Tibial nerve (tissue), 4 donors: ENCODE measurements around the gene PGAP6. TPM values are rescaled to one million over a fixed set of nuclear protein-coding genes. Genes with fewer than 3 reads are reported as not detected.

Experiments
- DNase-seq, 2 donors: peaks; one replicate each; pipeline ENCODE4 v3.0.0-alpha.2; 2019; ENCODE audit warnings: low spot score in 2 of 2
- H3K27ac ChIP-seq, 4 donors: fragments of 200-600 bp; sonication (generic) in 3 of 4; one replicate each; pipeline ENCODE4 v1.5.1; 2017 to 2019; ENCODE audit warnings: mild to moderate bottlenecking in 1 of 4
- H3K27me3 ChIP-seq, 2 donors: fragments of 200-600 bp; sonication (generic) in 1 of 2; one replicate each; pipeline versions ENCODE4 v1.5.1 to v1.6.0; 2017 to 2019
- H3K36me3 ChIP-seq, 3 donors: fragments of 200-600 bp; sonication (generic); one replicate each; pipeline ENCODE4 v1.5.1; 2018 to 2019
- H3K4me1 ChIP-seq, 4 donors: fragments of 200-600 bp; sonication (generic) in 3 of 4; one replicate each; pipeline ENCODE4 v1.5.1; 2017 to 2019
- H3K4me3 ChIP-seq, 4 donors: fragments of 200-600 bp; sonication (generic) in 3 of 4; one replicate each; pipeline ENCODE4 v1.5.1; 2017 to 2019; ENCODE audit warnings: mild to moderate bottlenecking in 1 of 4, moderate library complexity in 1 of 4
- H3K9me3 ChIP-seq, 4 donors: fragments of 200-600 bp; sonication (generic) in 3 of 4; one replicate each; pipeline ENCODE4 v1.5.1; 2017 to 2019
- EP300 ChIP-seq, 2 donors: sonication (generic); formaldehyde crosslinking; IDR thresholded peaks; one replicate each; pipeline ENCODE4 v1.6.1; 2017; ENCODE audit warnings: antibody characterized with exemption in 2 of 2, mild to moderate bottlenecking in 1 of 2
- POLR2A ChIP-seq, 2 donors: fragments of 450-650 bp; IDR thresholded peaks; one replicate each; pipeline ENCODE4 v1.6.1; 2017; ENCODE audit warnings: antibody characterized with exemption in 2 of 2, mild to moderate bottlenecking in 2 of 2, moderate library complexity in 2 of 2
- WGBS, 2 donors: methylation state at CpG; one replicate each; pipeline ENCODE4 v1.1.5; 2018; 5-methylcytosine and 5-hydroxymethylcytosine counted together
- total RNA-seq, 4 donors: library from RNA; depleted of rRNA; stranded (reverse); fragments of >200 nt; gene quantifications; one replicate each; pipeline ENCODE4 v1.1.0, GENCODE V29; 2016
- TF ChIP-seq, protein P1 (sequence below), 5 experiments: fragments of 200-600 bp in 3 of 5; fragments of 450-650 bp in 2 of 5; sonication (generic) in 3 of 5; IDR thresholded peaks; one replicate each; pipeline ENCODE4 v1.5.1; 2016 to 2019; ENCODE audit warnings: antibody characterized with exemption in 5 of 5, mild to moderate bottlenecking in 3 of 5, moderate library complexity in 2 of 5

Gene PGAP6
- total RNA-seq, 4 donors from 2014 or later = 22.7 to 69.3 (median 36.7) TPM

DNA sequence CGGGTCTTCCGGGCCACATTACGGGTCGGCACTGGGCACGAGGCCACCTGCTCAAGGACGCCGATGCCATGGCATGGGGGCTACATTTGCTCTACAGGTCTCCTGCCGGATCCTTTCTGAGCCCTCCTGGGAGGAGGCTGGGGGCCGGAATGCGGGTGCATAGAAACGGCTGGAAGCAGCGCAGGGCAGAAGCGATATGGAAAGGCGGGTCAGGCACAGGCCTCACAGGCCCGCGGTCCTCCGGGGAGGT is 57.7 kb downstream of the PGAP6 start:
- WGBS, 2 donors = 85 to 87% methylated on average over 13 to 17 of the region's 17 CpGs
- Histone ChIP-seq H3K27me3 (no peaks in the 10 kb centered on the region), H3K36me3 (peaks cover 0 to 5% (median 0%) of the 10 kb centered on the region in 3 donors), H3K4me1 (peaks cover 0 to 37% (median 22%) of the 10 kb centered on the region in 4 donors), H3K27ac (no peak overlapping the region), H3K4me3 (no peak overlapping the region), H3K9me3 (no peaks in the 10 kb centered on the region)
- DNase-seq = no peak
- TF ChIP-seq, protein P1, sequence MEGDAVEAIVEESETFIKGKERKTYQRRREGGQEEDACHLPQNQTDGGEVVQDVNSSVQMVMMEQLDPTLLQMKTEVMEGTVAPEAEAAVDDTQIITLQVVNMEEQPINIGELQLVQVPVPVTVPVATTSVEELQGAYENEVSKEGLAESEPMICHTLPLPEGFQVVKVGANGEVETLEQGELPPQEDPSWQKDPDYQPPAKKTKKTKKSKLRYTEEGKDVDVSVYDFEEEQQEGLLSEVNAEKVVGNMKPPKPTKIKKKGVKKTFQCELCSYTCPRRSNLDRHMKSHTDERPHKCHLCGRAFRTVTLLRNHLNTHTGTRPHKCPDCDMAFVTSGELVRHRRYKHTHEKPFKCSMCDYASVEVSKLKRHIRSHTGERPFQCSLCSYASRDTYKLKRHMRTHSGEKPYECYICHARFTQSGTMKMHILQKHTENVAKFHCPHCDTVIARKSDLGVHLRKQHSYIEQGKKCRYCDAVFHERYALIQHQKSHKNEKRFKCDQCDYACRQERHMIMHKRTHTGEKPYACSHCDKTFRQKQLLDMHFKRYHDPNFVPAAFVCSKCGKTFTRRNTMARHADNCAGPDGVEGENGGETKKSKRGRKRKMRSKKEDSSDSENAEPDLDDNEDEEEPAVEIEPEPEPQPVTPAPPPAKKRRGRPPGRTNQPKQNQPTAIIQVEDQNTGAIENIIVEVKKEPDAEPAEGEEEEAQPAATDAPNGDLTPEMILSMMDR (IDR thresholded peaks at IDR 0.05) = no peak
- TF ChIP-seq POLR2A (IDR thresholded peaks at IDR 0.05) (no peak), EP300 (IDR thresholded peaks at IDR 0.05) (no peak)

DNA sequence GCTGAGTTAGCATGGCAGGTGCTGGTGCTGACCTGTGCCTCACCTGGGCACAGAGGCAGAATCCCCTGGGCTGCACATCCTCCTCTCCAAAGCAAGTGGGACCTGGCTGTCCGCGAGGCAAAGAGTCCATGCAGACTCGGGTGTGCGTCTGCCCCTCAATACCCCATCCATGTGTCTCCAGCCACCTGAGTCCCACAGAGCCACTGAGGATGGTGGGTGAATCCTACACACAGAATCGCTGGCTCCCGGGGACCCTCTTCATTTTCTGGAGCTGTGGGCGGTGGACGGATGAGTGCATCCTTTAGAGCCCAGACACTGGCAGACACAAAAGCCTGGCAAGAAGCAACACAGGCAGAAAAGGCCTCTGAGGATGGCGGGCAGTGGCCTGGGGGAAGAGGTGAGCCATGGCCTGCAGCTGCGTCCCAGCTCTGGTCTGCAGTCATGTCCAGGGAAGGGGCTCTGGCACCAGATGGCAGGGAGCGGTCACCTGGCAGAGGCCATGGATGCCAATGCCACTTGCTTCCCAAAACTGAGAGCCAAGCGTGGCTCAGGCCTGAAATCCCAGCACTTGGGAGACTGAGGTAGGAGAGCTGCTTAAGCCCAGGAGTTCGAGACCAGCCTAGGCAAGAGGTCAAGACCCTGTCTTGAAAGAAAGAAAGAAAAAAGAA is 59.2 kb downstream of the PGAP6 start:
- WGBS, 2 donors = 84 to 85% methylated on average over 13 of the region's 13 CpGs
- no peaks in the 10 kb centered on the region for H3K27me3 ChIP-seq
- H3K4me1 ChIP-seq = peaks cover 0 to 28% (median 16%) of the 10 kb centered on the region in 4 donors
- DNase-seq = no peak
- TF ChIP-seq, protein P1 (IDR thresholded peaks at IDR 0.05) = no peak
- TF ChIP-seq POLR2A (IDR thresholded peaks at IDR 0.05) = no peak
- TF ChIP-seq EP300 (IDR thresholded peaks at IDR 0.05) = no peak
- H3K27ac ChIP-seq = no peak overlapping the region
- no peaks in the 10 kb centered on the region for H3K9me3 ChIP-seq
- no peak overlapping the region for H3K4me3 ChIP-seq
- peaks cover 0 to 14% (median 0%) of the 10 kb centered on the region in 3 donors for H3K36me3 ChIP-seq

DNA sequence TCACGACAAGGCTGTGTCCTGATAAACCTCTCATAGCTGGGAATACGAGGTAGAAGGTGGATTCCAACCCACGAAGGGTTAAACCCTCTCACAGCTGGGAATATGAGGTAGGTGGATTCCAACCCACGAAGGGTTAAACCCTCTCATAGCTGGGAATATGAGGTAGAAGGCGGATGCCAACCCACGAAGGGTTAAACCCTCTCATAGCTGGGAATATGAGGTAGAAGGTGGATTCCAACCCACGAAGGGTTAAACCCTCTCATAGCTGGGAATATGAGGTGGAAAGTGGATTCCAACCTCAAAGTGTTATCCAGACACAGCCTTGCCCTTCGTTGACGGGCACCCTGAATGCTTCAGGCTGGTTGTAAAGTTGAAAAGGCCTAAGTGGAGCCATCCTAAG is 60.2 kb downstream of the PGAP6 start:
- DNase-seq = no peak
- TF ChIP-seq POLR2A (IDR thresholded peaks at IDR 0.05) (no peak), EP300 (IDR thresholded peaks at IDR 0.05) (no peak)
- TF ChIP-seq, protein P1 (IDR thresholded peaks at IDR 0.05) = no peak
- WGBS, 2 donors = 63 to 69% methylated on average over 9 of the region's 9 CpGs
- no peaks in the 10 kb centered on the region for H3K27me3 ChIP-seq
- H3K4me3 ChIP-seq = no peak overlapping the region
- no peak overlapping the region for H3K27ac ChIP-seq
- H3K4me1 ChIP-seq = peaks cover 0 to 17% (median 8%) of the 10 kb centered on the region in 4 donors
- peaks cover 0 to 20% (median 0%) of the 10 kb centered on the region in 3 donors for H3K36me3 ChIP-seq
- H3K9me3 ChIP-seq = no peaks in the 10 kb centered on the region

Other genes starting within 250 kb of the PGAP6 start
- gene NPRL3, start 243.3 kb downstream of the PGAP6 start, total RNA-seq = 10 to 100 TPM; 32.1 to 40.8 (median 36.7) TPM
- gene HBZ, start 229.3 kb downstream of the PGAP6 start, total RNA-seq = not detected
- 1 to 10 TPM in 1 of 4 donors, not detected in 3; 3.3 TPM for gene HBM, start 216.0 kb downstream of the PGAP6 start, total RNA-seq
- gene HBA2, start 209.1 kb downstream of the PGAP6 start, total RNA-seq = 100 to 1,000 TPM in 2 of 4 donors, 10 to 100 TPM in 2; 10.1 to 495 (median 102) TPM
- gene HBA1, start 205.3 kb downstream of the PGAP6 start, total RNA-seq = 100 to 1,000 TPM in 1 of 4 donors, 10 to 100 TPM in 2, not detected in 1; 48.4 to 135 (median 81.6) TPM
- not detected for gene HBQ1, start 201.5 kb downstream of the PGAP6 start, total RNA-seq
- gene LUC7L, start 152.5 kb downstream of the PGAP6 start, total RNA-seq = 100 to 1,000 TPM; 109 to 180 (median 123) TPM
- 100 to 1,000 TPM in 2 of 4 donors, 10 to 100 TPM in 2; 73.5 to 192 (median 99.0) TPM for gene FAM234A, start 147.2 kb downstream of the PGAP6 start, total RNA-seq
- gene RGS11, start 106.0 kb downstream of the PGAP6 start, total RNA-seq = 10 to 100 TPM; 20.8 to 59.0 (median 29.7) TPM
- gene ARHGDIG, start 101.4 kb downstream of the PGAP6 start, total RNA-seq = not detected
- gene PDIA2, start 98.8 kb downstream of the PGAP6 start, total RNA-seq = 1 to 10 TPM; 3.3 to 8.8 (median 3.7) TPM
- gene AXIN1, start 29.3 kb downstream of the PGAP6 start, total RNA-seq = 10 to 100 TPM; 23.4 to 37.1 (median 25.0) TPM
- gene MRPL28, start 11.4 kb downstream of the PGAP6 start, total RNA-seq = 10 to 100 TPM; 45.1 to 79.5 (median 65.3) TPM
- 10 to 100 TPM; 26.7 to 99.6 (median 47.8) TPM for gene NME4, start 15.2 kb upstream of the PGAP6 start, total RNA-seq
- gene DECR2, start 19.9 kb upstream of the PGAP6 start, total RNA-seq = 10 to 100 TPM; 20.3 to 68.4 (median 33.6) TPM
- 100 to 1,000 TPM in 1 of 4 donors, 10 to 100 TPM in 3; 30.2 to 128 (median 54.6) TPM for gene RAB11FIP3, start 43.7 kb upstream of the PGAP6 start, total RNA-seq
- 10 to 100 TPM; 19.0 to 91.5 (median 52.5) TPM for gene CAPN15, start 145.7 kb upstream of the PGAP6 start, total RNA-seq
- not detected for gene PRR35, start 178.4 kb upstream of the PGAP6 start, total RNA-seq
- 1 to 10 TPM in 3 of 4 donors, under 1 TPM in 1; 0.98 to 5.2 (median 1.9) TPM for gene NHLRC4, start 185.0 kb upstream of the PGAP6 start, total RNA-seq
- gene PIGQ, start 188.0 kb upstream of the PGAP6 start, total RNA-seq = 10 to 100 TPM; 49.2 to 89.6 (median 71.8) TPM
- gene RAB40C, start 208.1 kb upstream of the PGAP6 start, total RNA-seq = 10 to 100 TPM; 21.1 to 30.6 (median 27.5) TPM
- gene WFIKKN1, start 249.0 kb upstream of the PGAP6 start, total RNA-seq = 1 to 10 TPM in 3 of 4 donors, under 1 TPM in 1; 0.66 to 3.9 (median 1.8) TPM